ENCODE results near the gene C9orf50.

- TF ChIP-seq CTCF (IDR thresholded peaks at IDR 0.05) (no peak), POLR2A (IDR thresholded peaks at IDR 0.05) (peak in 2 of 3 donors; percentile 47 to 53)
Observed at GRCh38 chr9:129567842-129568559, 52.9 kb downstream of the C9orf50 start.
